AG04450 (cell line): ENCODE results near the gene FAM13A. TPM values are rescaled to one million over a fixed set of nuclear protein-coding genes. Genes with fewer than 3 reads are reported as not detected.
"Not testable (repeated sequence)": the region's sequence is repeated elsewhere in the genome, so short reads cannot be mapped to it uniquely, and the experiment has no call there.

ENCODE experiments used
- CTCF ChIA-PET: fragments of 300-600, 350-600 bp; formaldehyde crosslinking; extraction: SDS; loops from one replicate; lab custom pipeline; 2022; ENCODE audit warnings: antibody characterized with exemption, inconsistent platforms; lab: Charles Lee
- POLR2A ChIA-PET: fragments of 350-600 bp; formaldehyde crosslinking; extraction: SDS; loops from one replicate; lab custom pipeline; 2021; ENCODE audit warnings: antibody characterized with exemption, inconsistent platforms; lab: Yijun Ruan, JAX
- DNase-seq: peaks from one replicate; pipeline ENCODE4 v3.0.0-alpha.2; 2011; ENCODE audit warnings: low read depth, low spot score
- H3K27ac ChIP-seq: one replicate; pipeline ENCODE4 v1.5.1; 2012; ENCODE audit warnings: low read depth, low read length, control low read depth
- H3K27me3 ChIP-seq: one replicate; pipeline ENCODE4 v1.6.0; 2012; ENCODE audit warnings: low read length; ENCODE audit not compliant: control insufficient read depth, insufficient read depth
- H3K4me3 ChIP-seq: 2 replicates; pipeline ENCODE4 v1.5.1; 2011; ENCODE audit warnings: mild to moderate bottlenecking, low read depth, low read length, control low read depth
- H3K9me3 ChIP-seq: 2 replicates; pipeline ENCODE4 v1.5.1; 2012; ENCODE audit warnings: low read length; ENCODE audit not compliant: control insufficient read depth, insufficient read depth
- CTCF ChIP-seq: IDR thresholded peaks from 2 replicates; pipeline ENCODE4 v1.5.1; 2011; ENCODE audit warnings: low read depth, low read length, control low read depth, inconsistent platforms
- polyA plus RNA-seq: library from polyadenylated mRNA; depleted of rRNA; stranded (reverse); fragments of >200 nt; gene quantifications from 2 replicates; pipeline ENCODE4 v1.2.3, GENCODE V29; 2011

Gene FAM13A
- polyA plus RNA-seq, 1 experiment, result 27.6 TPM

DNA sequence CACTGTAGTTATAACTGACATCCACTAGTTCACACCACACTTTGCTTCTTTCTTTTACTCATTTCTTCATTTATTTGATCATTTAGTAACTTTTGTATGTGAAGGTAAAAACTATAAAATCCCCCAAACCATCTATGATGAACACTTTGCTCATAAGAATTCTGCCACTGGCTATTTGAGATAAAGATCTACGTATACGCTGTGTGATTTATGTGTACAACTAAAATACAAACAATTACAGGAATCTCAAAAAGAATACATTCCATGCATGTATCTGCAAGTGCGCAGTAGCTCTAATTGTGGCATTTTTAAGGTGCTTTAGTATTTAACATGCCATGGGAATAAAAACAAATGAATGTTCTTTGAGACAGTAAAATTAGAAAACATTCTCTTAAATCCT lies 202.5 kb downstream of the FAM13A start:
- no peak for DNase-seq
- CTCF ChIA-PET, result no interaction called here
- Histone ChIP-seq H3K4me3 (no peak overlapping the region), H3K27ac (no peak overlapping the region), H3K27me3 (no peaks in the 10 kb centered on the region), H3K9me3 (no peaks in the 10 kb centered on the region)
- TF ChIP-seq CTCF, result no peak
- POLR2A ChIA-PET, result no interaction called here

GRCh38 chr4:88853583-88853982 lies 203.4 kb downstream of the FAM13A start:
- CTCF ChIA-PET, H3K4me3 ChIP-seq, H3K27ac ChIP-seq, POLR2A ChIA-PET, H3K9me3 ChIP-seq, H3K27me3 ChIP-seq, DNase-seq: not testable (repeated sequence)

DNA sequence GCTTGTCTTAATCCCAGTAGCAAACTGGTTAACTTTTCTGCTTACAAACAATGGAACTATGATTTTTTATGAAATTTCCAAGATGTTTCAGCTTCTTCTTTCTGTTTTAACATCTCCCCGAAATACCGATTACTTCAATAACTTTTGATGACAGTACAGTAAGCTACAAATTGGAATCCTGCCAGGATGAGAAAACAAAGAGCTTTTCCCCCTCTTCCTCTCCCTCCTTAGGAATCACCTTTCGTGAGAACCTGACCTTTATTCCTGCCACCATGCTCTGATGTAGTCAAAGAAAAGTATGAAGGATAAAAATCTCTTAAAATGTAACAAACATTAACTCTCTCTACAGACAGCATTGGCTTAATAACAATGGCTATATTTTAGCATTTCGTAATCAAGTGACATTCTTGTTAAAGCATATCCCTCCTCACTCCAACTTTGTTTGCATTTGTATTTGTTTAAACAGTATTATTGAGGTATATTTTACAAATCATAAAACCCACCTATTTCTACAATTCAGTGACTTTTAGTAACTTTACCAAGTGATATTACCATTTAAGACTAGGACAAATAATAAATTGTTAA lies 210.7 kb downstream of the FAM13A start:
- H3K27ac ChIP-seq, result no peak overlapping the region
- ChIA-PET CTCF (interaction anchor here (0.5 to 1.1 kb wide), 3 partner anchors 10 to 178 kb away, joined by 3 to 4 read pairs (median 4); no protein-coding TSS in a partner anchor), POLR2A (no interaction called here)
- TF ChIP-seq CTCF, result no peak
- H3K9me3 ChIP-seq, result no peaks in the 10 kb centered on the region
- H3K27me3 ChIP-seq, result no peaks in the 10 kb centered on the region
- DNase-seq, result no peak
- H3K4me3 ChIP-seq, result no peak overlapping the region

- Histone ChIP-seq H3K27ac (no peak overlapping the region), H3K9me3 (no peaks in the 10 kb centered on the region; the same call in 1 of the 2 replicates), H3K27me3 (no peaks in the 10 kb centered on the region), H3K4me3 (no peak overlapping the region)
- no peak for DNase-seq
- CTCF ChIA-PET, result no interaction called here
- POLR2A ChIA-PET, result no interaction called here
- no peak for TF ChIP-seq CTCF
Measured at GRCh38 chr4:88843067-88843685, 213.8 kb downstream of the FAM13A start.

GRCh38 chr4:88841635-88842034 lies 215.3 kb downstream of the FAM13A start:
- H3K27ac ChIP-seq, result no peak overlapping the region
- no peak for TF ChIP-seq CTCF
- no peaks in the 10 kb centered on the region; the same call in 1 of the 2 replicates for H3K9me3 ChIP-seq
- no peak overlapping the region for H3K4me3 ChIP-seq
- ChIA-PET CTCF (interaction anchor here (0.6 kb wide), 1 partner anchor 304 kb away, joined by 4 read pairs; no protein-coding TSS in a partner anchor), POLR2A (no interaction called here)
- no peaks in the 10 kb centered on the region for H3K27me3 ChIP-seq
- no peak for DNase-seq
